Measurements from ENCODE around the gene OTUD7B. TPM values are rescaled to one million over a fixed set of nuclear protein-coding genes. Genes with fewer than 3 reads are reported as not detected.

Gene OTUD7B
- total and polyA plus RNA-seq, 9 of the 15 experiments (the other 6 are each of a cell fraction or from before 2014, with no cell fraction given): 0.96 to 18.8 (median 7.4) TPM

GRCh38 chr1:149916898-149917252, 93.7 kb downstream of the OTUD7B start:
- BruUV-seq (replicated peaks): no TSS peak
- no peak overlapping the region for H3K27ac ChIP-seq (ENCODE audit: extremely low read depth, low read depth, low read length)
- no peaks in the 10 kb centered on the region for H3K79me2 ChIP-seq (ENCODE audit: control insufficient read depth, insufficient read depth, low read length)
- H4K20me1 ChIP-seq (replicated peaks; ENCODE audit: control insufficient read depth, insufficient read depth, low read length): 0 out of 2 replicates have a peak, but pooled peaks cover 3% of the 10 kb centered on the region
- intact Hi-C loops (cut with micrococcal nuclease): no loop called here
- no peak for ATAC-seq
- WGBS (ENCODE audit: insufficient coverage, low coverage, missing lambda C conversion rate): 44% methylated on average over 6 of the region's 10 CpGs
- peaks cover 15 to 26% of the 10 kb centered on the region in 2 experiments for H3K4me1 ChIP-seq (replicated peaks in 1 of 2; ENCODE audit: control insufficient read depth in 2 of 2, insufficient read depth in 2 of 2, low read length in 2 of 2)
- no peak overlapping the region for H3K4me2 ChIP-seq (ENCODE audit: insufficient read depth, low read length)
- H2AFZ ChIP-seq (ENCODE audit: low read depth, low read length): no peak overlapping the region
- H3K9me3 ChIP-seq (replicated peaks; ENCODE audit: control insufficient read depth, insufficient read depth, low read depth, low read length): no peaks in the 10 kb centered on the region
- H3K9me1 ChIP-seq (ENCODE audit: control insufficient read depth, insufficient read depth, low read length): no peaks in the 10 kb centered on the region
- peak overlapping the region in 1 of 2 experiments; percentile 41; a peak in 1 of 4 replicates for H3K9ac ChIP-seq (ENCODE audit: insufficient read depth in 1 of 2, low read depth in 2 of 2, low read length in 2 of 2)
- no peak for FAIRE-seq
- DNase-seq (ENCODE audit: extremely low read depth in 1 of 4, low spot score in 3 of 4): no peak
- no peak overlapping the region for H3K4me3 ChIP-seq
- no peaks in the 10 kb centered on the region for H3K27me3 ChIP-seq (ENCODE audit: control insufficient read depth in 2 of 2, insufficient read depth in 2 of 2, low read length in 2 of 2)
- in situ Hi-C loops (cut with MboI): no loop called here
- ChIA-PET POLR2A (interaction anchor here (1.5 to 3.3 kb wide), 3 partner anchors 8 to 29 kb away, joined by 5 to 31 read pairs (median 6); a partner anchor contains a TSS), CTCF (ENCODE audit: low intra/inter-chr PET ratio) (no interaction called here)
- peaks cover 4% of the 10 kb centered on the region; the same call in 1 of the 3 replicates for H3K36me3 ChIP-seq (ENCODE audit: control insufficient read depth, insufficient read depth, low read length)
- no peak for TF ChIP-seq MTA3 (IDR thresholded peaks at IDR 0.05; ENCODE audit: borderline replicate concordance)
- no peak for TF ChIP-seq ZNF197 (CRISPR knock-in tag; IDR thresholded peaks at IDR 0.05; ENCODE audit: low read depth)
- no peak for TF ChIP-seq JUN (IDR thresholded peaks at IDR 0.05; ENCODE audit: borderline replicate concordance, low read depth, low read length)
- TF ChIP-seq JUN (CRISPR knock-in tag; IDR thresholded peaks at IDR 0.05; ENCODE audit: borderline replicate concordance): no peak
- TF ChIP-seq THAP7 (CRISPR knock-in tag; IDR thresholded peaks at IDR 0.05): no peak

Measured in K562 (cell line).